MCF 10A (cell line): ENCODE data around the gene RAD51B. TPM values are rescaled to one million over a fixed set of nuclear protein-coding genes. Genes with fewer than 3 reads are reported as not detected.

Experiments
- BruUV-seq: library from RNA; stranded (reverse); fragments of 400-500 nt; replicated peaks from 2 replicates; lab custom pipeline; 2021; lab: Mats Ljungman, UMichigan
- CTCF ChIA-PET: fragments of 300-600 bp; sonication (Branson Sonifier 250); formaldehyde crosslinking; extraction: SDS; loops from one replicate; lab custom pipeline; 2021; ENCODE audit warnings: antibody characterized with exemption, inconsistent platforms; lab: Yijun Ruan, JAX
- POLR2A ChIA-PET: fragments of 300-600, 350-650 bp; sonication (Branson Sonifier 250); formaldehyde crosslinking; extraction: SDS; loops from one replicate; lab custom pipeline; 2020; ENCODE audit warnings: antibody characterized with exemption, inconsistent platforms; lab: Yijun Ruan, JAX
- DNase-seq: peaks from one replicate; pipeline ENCODE4 v3.0.0-alpha.2; 2018; ENCODE audit not compliant: unreplicated experiment
- H3K27ac Mint-ChIP-seq: one replicate; pipeline ENCODE4 v1.8.0; 2022; ENCODE audit warnings: mild to moderate bottlenecking, low read depth, mixed read lengths; ENCODE audit not compliant: unreplicated experiment
- H3K27me3 Mint-ChIP-seq: one replicate; pipeline ENCODE4 v1.8.0; 2022; ENCODE audit warnings: mixed read lengths; ENCODE audit not compliant: insufficient read depth, unreplicated experiment
- H3K36me3 Mint-ChIP-seq: one replicate; pipeline ENCODE4 v1.8.0; 2022; ENCODE audit warnings: mild to moderate bottlenecking, moderate library complexity, mixed read lengths; ENCODE audit not compliant: insufficient read depth, unreplicated experiment
- H3K4me1 Mint-ChIP-seq: one replicate; pipeline ENCODE4 v1.8.0; 2022; ENCODE audit warnings: mixed read lengths; ENCODE audit not compliant: insufficient read depth, unreplicated experiment
- H3K4me3 Mint-ChIP-seq: one replicate; pipeline ENCODE4 v1.8.0; 2022; ENCODE audit warnings: mild to moderate bottlenecking, moderate library complexity, mixed read lengths; ENCODE audit not compliant: unreplicated experiment
- H3K9me3 Mint-ChIP-seq: one replicate; pipeline ENCODE4 v1.8.0; 2022; ENCODE audit warnings: mixed read lengths; ENCODE audit not compliant: unreplicated experiment
- intact Hi-C: fragments of 100-400 bp; cut with micrococcal nuclease; formaldehyde crosslinking; loops from 2 replicates; pipeline ENCODE4 v1.14.1; 2022
- total RNA-seq: library from RNA; stranded (reverse); gene quantifications from 2 replicates; pipeline ENCODE4 v1.2.3, GENCODE V29; 2022
- TF ChIP-seq, protein P1 (sequence below): fragments of 200-600 bp; IDR thresholded peaks from one replicate; pipeline ENCODE4 v1.8.0; 2022; ENCODE audit warnings: antibody characterized with exemption, mild to moderate bottlenecking; ENCODE audit not compliant: unreplicated experiment

RAD51B gene
- total RNA-seq, 1 experiment from 2014 or later, result 14.6 TPM

GRCh38 chr14:68015356-68016254 is 196.0 kb downstream of the RAD51B start:
- BruUV-seq, result no TSS peak
- ChIA-PET CTCF (interaction anchor here (0.6 kb wide), 1 partner anchor 13 kb away, joined by 3 read pairs; no protein-coding TSS in a partner anchor), POLR2A (interaction anchor here (0.6 to 1.8 kb wide), 4 partner anchors 20 to 125 kb away, joined by 4 to 8 read pairs (median 6); no protein-coding TSS in a partner anchor)
- Mint-ChIP-seq H3K4me3 (no peak overlapping the region), H3K36me3 (no peaks in the 10 kb centered on the region), H3K4me1 (peaks cover 4% of the 10 kb centered on the region), H3K27ac (no peak overlapping the region), H3K9me3 (peaks cover 7% of the 10 kb centered on the region), H3K27me3 (no peaks in the 10 kb centered on the region)
- TF ChIP-seq, protein P1, sequence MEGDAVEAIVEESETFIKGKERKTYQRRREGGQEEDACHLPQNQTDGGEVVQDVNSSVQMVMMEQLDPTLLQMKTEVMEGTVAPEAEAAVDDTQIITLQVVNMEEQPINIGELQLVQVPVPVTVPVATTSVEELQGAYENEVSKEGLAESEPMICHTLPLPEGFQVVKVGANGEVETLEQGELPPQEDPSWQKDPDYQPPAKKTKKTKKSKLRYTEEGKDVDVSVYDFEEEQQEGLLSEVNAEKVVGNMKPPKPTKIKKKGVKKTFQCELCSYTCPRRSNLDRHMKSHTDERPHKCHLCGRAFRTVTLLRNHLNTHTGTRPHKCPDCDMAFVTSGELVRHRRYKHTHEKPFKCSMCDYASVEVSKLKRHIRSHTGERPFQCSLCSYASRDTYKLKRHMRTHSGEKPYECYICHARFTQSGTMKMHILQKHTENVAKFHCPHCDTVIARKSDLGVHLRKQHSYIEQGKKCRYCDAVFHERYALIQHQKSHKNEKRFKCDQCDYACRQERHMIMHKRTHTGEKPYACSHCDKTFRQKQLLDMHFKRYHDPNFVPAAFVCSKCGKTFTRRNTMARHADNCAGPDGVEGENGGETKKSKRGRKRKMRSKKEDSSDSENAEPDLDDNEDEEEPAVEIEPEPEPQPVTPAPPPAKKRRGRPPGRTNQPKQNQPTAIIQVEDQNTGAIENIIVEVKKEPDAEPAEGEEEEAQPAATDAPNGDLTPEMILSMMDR, result no peak
- intact Hi-C loops, result no loop called here
- no peak for DNase-seq

- TF ChIP-seq, protein P1, result no peak
- H3K36me3 Mint-ChIP-seq, result no peaks in the 10 kb centered on the region
- H3K4me3 Mint-ChIP-seq, result no peak overlapping the region
- POLR2A ChIA-PET, result interaction anchor here (0.6 to 1.8 kb wide), 6 partner anchors 27 to 669 kb away, joined by 3 to 8 read pairs (median 4); no protein-coding TSS in a partner anchor
- no TSS peak for BruUV-seq
- H3K9me3 Mint-ChIP-seq, result peaks cover 7% of the 10 kb centered on the region
- intact Hi-C loops, result no loop called here
- CTCF ChIA-PET, result interaction anchor here (0.6 to 1.2 kb wide), 3 partner anchors 30 to 85 kb away, joined by 3 read pairs; no protein-coding TSS in a partner anchor
- DNase-seq, result no peak
- no peaks in the 10 kb centered on the region for H3K27me3 Mint-ChIP-seq
- no peak overlapping the region for H3K27ac Mint-ChIP-seq
- peaks cover 4% of the 10 kb centered on the region for H3K4me1 Mint-ChIP-seq
Observed at GRCh38 chr14:68016255-68016914, 196.8 kb downstream of the RAD51B start.

- Mint-ChIP-seq H3K27ac (no peak overlapping the region), H3K9me3 (peaks cover 19% of the 10 kb centered on the region), H3K27me3 (no peaks in the 10 kb centered on the region), H3K36me3 (no peaks in the 10 kb centered on the region), H3K4me1 (no peaks in the 10 kb centered on the region), H3K4me3 (no peak overlapping the region)
- no TSS peak for BruUV-seq
- TF ChIP-seq, protein P1, result no peak
- DNase-seq, result no peak
- CTCF ChIA-PET, result interaction anchor here (0.5 kb wide), 1 partner anchor 253 kb away, joined by 3 read pairs; no protein-coding TSS in a partner anchor
- POLR2A ChIA-PET, result interaction anchor here (1.2 kb wide), 1 partner anchor 15 kb away, joined by 3 read pairs; no protein-coding TSS in a partner anchor
- intact Hi-C loops, result no loop called here
Observed at GRCh38 chr14:68018598-68018997, 199.0 kb downstream of the RAD51B start.

DNA sequence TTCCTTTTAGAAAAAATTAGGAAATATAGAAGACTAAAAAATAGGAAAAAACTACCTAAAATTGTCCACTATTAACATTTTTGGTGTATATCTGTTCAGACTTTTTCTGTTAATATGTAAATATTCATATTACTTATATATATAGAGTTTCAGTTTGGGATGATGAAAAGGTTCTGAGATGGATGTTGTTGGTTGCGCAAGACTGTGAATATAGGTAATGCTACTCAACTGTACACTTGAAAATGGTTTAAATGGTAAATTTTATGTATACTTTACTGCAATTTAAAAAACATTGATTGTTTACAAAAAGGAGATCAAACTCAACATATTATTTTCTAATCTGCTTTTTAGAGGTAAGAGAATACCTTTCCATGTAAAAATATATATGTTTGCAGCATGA is 200.9 kb downstream of the RAD51B start:
- BruUV-seq, result no TSS peak
- no peaks in the 10 kb centered on the region for H3K4me1 Mint-ChIP-seq
- intact Hi-C loops, result no loop called here
- DNase-seq, result no peak
- POLR2A ChIA-PET, result interaction anchor here (0.7 kb wide), 1 partner anchor 38 kb away, joined by 4 read pairs; no protein-coding TSS in a partner anchor
- H3K4me3 Mint-ChIP-seq, result no peak overlapping the region
- peaks cover 13% of the 10 kb centered on the region for H3K9me3 Mint-ChIP-seq
- H3K27me3 Mint-ChIP-seq, result no peaks in the 10 kb centered on the region
- TF ChIP-seq, protein P1, result no peak
- H3K36me3 Mint-ChIP-seq, result no peaks in the 10 kb centered on the region
- CTCF ChIA-PET, result no interaction called here
- no peak overlapping the region for H3K27ac Mint-ChIP-seq
